HG03432 (cell line): ENCODE results near the gene TGM6.

Experiments
- ATAC-seq: cut with Tn5 transposase; IDR thresholded peaks from one replicate; pipeline ENCODE4 v1.9.1; 2021; ENCODE audit warnings: mild to moderate bottlenecking, moderate library complexity; ENCODE audit not compliant: unreplicated experiment

Gene TGM6

GRCh38 chr20:2380601-2381000, at the start of gene TGM6:
TGM6 (plus strand) TSS chr20:2380901; CDS start chr20:2380969, 68 bp downstream.
- ATAC-seq = no peak

- no peak for ATAC-seq
Observed at GRCh38 chr20:2331106-2331505, 49.6 kb upstream of the TGM6 start.

- no peak for ATAC-seq
Observed at GRCh38 chr20:2331901-2332565, 48.7 kb upstream of the TGM6 start.

GRCh38 chr20:2332711-2333110, 48.0 kb upstream of the TGM6 start:
- no peak for ATAC-seq

- ATAC-seq = no peak
Observed at GRCh38 chr20:2333821-2334220, 46.9 kb upstream of the TGM6 start.

GRCh38 chr20:2335096-2335870, 45.4 kb upstream of the TGM6 start:
- no peak for ATAC-seq

GRCh38 chr20:2336471-2336870, 44.2 kb upstream of the TGM6 start:
- ATAC-seq = no peak

- no peak for ATAC-seq
Observed at GRCh38 chr20:2337142-2337541, 43.6 kb upstream of the TGM6 start.

- no peak for ATAC-seq
Observed at GRCh38 chr20:2338411-2339066, 42.2 kb upstream of the TGM6 start.

- no peak for ATAC-seq
Observed at GRCh38 chr20:2340136-2340535, 40.6 kb upstream of the TGM6 start.

- ATAC-seq = no peak
Observed at GRCh38 chr20:2340823-2341222, 39.9 kb upstream of the TGM6 start.

- ATAC-seq = no peak
Observed at GRCh38 chr20:2341336-2341735, 39.4 kb upstream of the TGM6 start.

GRCh38 chr20:2342243-2342642, 38.5 kb upstream of the TGM6 start:
- ATAC-seq = no peak

GRCh38 chr20:2346188-2346587, 34.5 kb upstream of the TGM6 start:
- ATAC-seq = no peak

GRCh38 chr20:2348336-2348735, 32.4 kb upstream of the TGM6 start:
- no peak for ATAC-seq

- ATAC-seq = no peak
Observed at GRCh38 chr20:2349801-2350200, 30.9 kb upstream of the TGM6 start.

- ATAC-seq = no peak
Observed at GRCh38 chr20:2350606-2351005, 30.1 kb upstream of the TGM6 start.

GRCh38 chr20:2353231-2353630, 27.5 kb upstream of the TGM6 start:
- no peak for ATAC-seq

GRCh38 chr20:2357114-2357513, 23.6 kb upstream of the TGM6 start:
- ATAC-seq = no peak

GRCh38 chr20:2358006-2358405, 22.7 kb upstream of the TGM6 start:
- no peak for ATAC-seq

GRCh38 chr20:2361035-2361593, 19.6 kb upstream of the TGM6 start:
- ATAC-seq = no peak

GRCh38 chr20:2363187-2363586, 17.5 kb upstream of the TGM6 start:
- no peak for ATAC-seq
